ENCODE measurements around the gene CNOT1.
"Not testable (repeated sequence)": the region's sequence is repeated elsewhere in the genome, so short reads cannot be mapped to it uniquely, and the experiment has no call there.

Gene CNOT1

DNA sequence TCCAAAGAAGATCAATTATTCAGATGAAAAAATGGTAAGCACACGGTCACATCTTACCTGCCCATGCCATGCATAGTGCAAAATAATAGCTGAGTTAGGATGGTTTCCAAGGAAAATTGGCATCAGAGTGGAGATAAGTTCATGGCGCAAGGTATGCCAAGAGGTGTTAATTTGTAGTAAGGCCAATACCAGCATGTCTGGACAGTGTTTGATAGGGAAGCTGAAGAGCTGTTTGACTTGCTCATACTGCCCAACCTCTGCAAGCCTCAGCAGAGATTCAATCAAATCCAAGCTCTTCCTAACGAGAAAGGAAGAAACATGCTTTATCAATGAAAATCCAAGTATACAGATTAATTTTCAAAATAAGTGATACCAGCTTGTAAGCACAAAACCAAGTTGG lies 51.0 kb downstream of the CNOT1 start:
- Histone ChIP-seq H3K4me3 (no peak overlapping the region), H3K36me3 (peaks cover 100% of the 10 kb centered on the region in 11 experiments), H3K4me1 (peaks cover 0 to 7% (median 5%) of the 10 kb centered on the region in 10 experiments; a peak in 10 of 20 replicates), H3K27ac (no peak overlapping the region), H3K27me3 (no peaks in the 10 kb centered on the region), H3K9ac (no peak overlapping the region), H4K20me1 (peaks cover 13 to 97% (median 79%) of the 10 kb centered on the region in 11 experiments; a peak in 20 of 22 replicates), H3K4me2 (no peak overlapping the region), H3K9me3 (replicated peaks in 1 of 11) (no peaks in the 10 kb centered on the region)
- TF ChIP-seq Cebpa-rat (IDR thresholded peaks at IDR 0.05) = no peak

DNA sequence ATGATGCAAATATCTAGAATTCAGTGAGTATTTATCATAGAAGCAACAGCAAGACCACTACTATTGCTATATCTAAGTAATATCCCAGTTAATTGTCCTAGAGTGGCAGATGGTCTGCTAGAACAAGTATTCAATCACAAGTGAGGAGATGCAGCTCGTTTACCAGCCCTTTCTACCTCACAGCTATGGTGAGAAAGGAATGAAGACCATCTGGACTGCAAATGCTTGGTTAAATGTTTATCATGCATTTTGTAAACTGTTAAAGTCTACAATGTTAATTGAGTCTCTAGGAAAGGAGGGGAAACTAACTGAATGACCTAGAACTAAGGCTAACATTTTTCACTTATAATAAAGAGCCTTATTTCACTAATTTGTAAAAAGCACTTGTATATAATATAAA lies 52.5 kb downstream of the CNOT1 start:
- Histone ChIP-seq H3K9ac (no peak overlapping the region), H3K4me1 (no peaks in the 10 kb centered on the region), H3K27me3 (no peaks in the 10 kb centered on the region), H3K4me3 (no peak overlapping the region), H3K9me3 (replicated peaks in 1 of 11) (no peaks in the 10 kb centered on the region), H3K36me3 (peaks cover 99 to 100% (median 100%) of the 10 kb centered on the region in 11 experiments), H3K4me2 (no peak overlapping the region), H3K27ac (no peak overlapping the region), H4K20me1 (peaks cover under 1 to 97% (median 75%) of the 10 kb centered on the region in 11 experiments; a peak in 18 of 22 replicates)
- TF ChIP-seq Cebpa-rat (IDR thresholded peaks at IDR 0.05) = no peak

DNA sequence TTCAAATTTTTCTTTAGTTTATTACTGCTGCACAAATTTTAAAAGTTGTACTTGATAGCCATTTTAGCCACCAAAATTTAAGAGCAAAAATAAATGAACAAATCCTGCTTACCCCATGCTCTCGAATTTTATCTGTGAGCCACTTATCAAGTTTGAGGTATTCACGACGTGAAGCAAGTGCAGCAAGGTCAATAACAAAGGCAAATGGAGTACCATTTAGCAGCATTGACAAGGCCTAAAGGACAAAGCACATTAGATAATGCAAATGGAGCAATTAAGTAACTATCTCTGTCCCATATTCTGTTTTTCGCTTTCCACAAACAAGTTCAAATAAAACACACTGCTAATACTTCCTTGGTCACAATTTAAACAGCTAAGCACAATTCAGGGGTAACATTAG lies 54.7 kb downstream of the CNOT1 start:
- Histone ChIP-seq H3K4me1 (no peaks in the 10 kb centered on the region), H4K20me1 (peaks cover 16 to 98% (median 82%) of the 10 kb centered on the region in 11 experiments; a peak in 20 of 22 replicates), H3K4me2 (no peak overlapping the region), H3K4me3 (no peak overlapping the region), H3K9ac (no peak overlapping the region), H3K9me3 (replicated peaks in 1 of 11) (no peaks in the 10 kb centered on the region), H3K36me3 (peaks cover 99 to 100% (median 100%) of the 10 kb centered on the region in 11 experiments), H3K27me3 (no peaks in the 10 kb centered on the region), H3K27ac (no peak overlapping the region)
- no peak for TF ChIP-seq Cebpa-rat (IDR thresholded peaks at IDR 0.05)

DNA sequence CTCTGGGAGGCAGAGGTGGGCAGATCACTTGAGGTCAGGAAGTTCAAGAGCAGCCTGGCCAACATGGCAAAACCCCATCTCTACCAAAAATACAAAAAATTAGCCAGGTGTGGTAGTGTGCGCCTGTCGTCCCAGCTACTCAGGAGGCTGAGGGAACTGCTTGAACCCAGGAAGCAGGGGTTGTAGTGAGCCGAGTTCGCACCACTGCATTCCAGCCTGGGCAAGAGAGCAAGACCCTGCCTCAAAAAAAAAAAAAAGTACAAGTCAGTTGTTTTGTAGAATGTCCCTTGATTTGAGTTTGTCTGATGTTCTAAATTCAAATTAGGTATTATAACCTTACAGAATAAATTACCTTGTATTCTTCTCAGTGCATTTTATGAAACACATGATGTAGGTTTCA lies 63.9 kb downstream of the CNOT1 start:
- not testable (repeated sequence) for H3K9ac ChIP-seq; H3K4me2 ChIP-seq; H3K4me3 ChIP-seq; H3K27ac ChIP-seq; H3K9me3 ChIP-seq (replicated peaks in 1 of 11); H3K4me1 ChIP-seq; H3K27me3 ChIP-seq
- H4K20me1 ChIP-seq = peaks cover 71 to 100% (median 99%) of the 10 kb centered on the region in 11 experiments
- peaks cover 99 to 100% (median 100%) of the 10 kb centered on the region in 11 experiments for H3K36me3 ChIP-seq

DNA sequence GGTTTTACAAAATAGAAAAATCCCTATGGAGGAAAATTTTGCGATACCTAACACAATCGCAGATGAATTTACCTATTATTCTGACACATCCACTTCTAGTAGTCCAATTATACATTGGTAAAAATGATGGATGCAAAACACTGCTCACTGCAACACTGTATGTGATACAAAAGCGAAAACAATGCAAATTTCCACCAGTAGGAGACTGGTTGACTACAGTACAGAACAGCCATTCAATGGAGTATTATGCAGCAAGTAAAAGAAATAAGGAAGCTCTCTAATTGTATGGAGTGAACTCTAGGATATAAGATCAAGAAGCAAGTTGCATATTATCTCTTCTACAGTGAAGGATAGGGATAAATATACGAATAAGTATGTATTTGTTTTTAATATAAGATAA lies 65.9 kb downstream of the CNOT1 start:
- no peaks in the 10 kb centered on the region for H3K9me3 ChIP-seq (replicated peaks in 1 of 11)
- H3K4me2 ChIP-seq = no peak overlapping the region
- H3K27me3 ChIP-seq = no peaks in the 10 kb centered on the region
- H3K27ac ChIP-seq = no peak overlapping the region
- no peak overlapping the region for H3K4me3 ChIP-seq
- H3K9ac ChIP-seq = no peak overlapping the region
- H4K20me1 ChIP-seq = peaks cover 59 to 100% (median 99%) of the 10 kb centered on the region in 11 experiments
- peaks cover 99 to 100% (median 100%) of the 10 kb centered on the region in 11 experiments for H3K36me3 ChIP-seq
- no peaks in the 10 kb centered on the region for H3K4me1 ChIP-seq
- no peak for TF ChIP-seq Cebpa-rat (IDR thresholded peaks at IDR 0.05)

DNA sequence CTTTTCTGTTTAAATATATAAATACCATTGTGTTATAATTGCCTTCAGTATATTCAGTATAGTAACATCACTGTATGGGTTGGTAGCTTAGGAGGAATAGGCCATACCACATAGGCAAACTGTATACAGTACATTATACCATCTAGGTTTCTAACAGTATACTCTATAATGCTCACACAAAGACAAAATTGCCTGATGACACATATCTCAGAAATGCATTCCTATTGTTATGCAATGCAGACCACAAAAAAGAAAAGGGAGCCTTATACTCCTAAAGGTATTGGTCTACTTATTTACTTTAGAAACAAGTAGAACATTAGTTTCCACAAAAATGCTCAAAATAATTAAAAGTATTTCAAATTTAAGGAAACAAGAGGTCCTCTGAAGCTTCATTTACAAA lies 66.4 kb downstream of the CNOT1 start:
- Histone ChIP-seq H3K4me2 (no peak overlapping the region), H3K4me1 (no peaks in the 10 kb centered on the region), H3K4me3 (no peak overlapping the region), H3K9me3 (replicated peaks in 1 of 11) (no peaks in the 10 kb centered on the region), H3K27ac (no peak overlapping the region), H3K36me3 (peaks cover 99 to 100% (median 100%) of the 10 kb centered on the region in 11 experiments), H3K27me3 (no peaks in the 10 kb centered on the region), H3K9ac (no peak overlapping the region), H4K20me1 (peaks cover 58 to 100% (median 99%) of the 10 kb centered on the region in 11 experiments)
- TF ChIP-seq Cebpa-rat (IDR thresholded peaks at IDR 0.05) = no peak

DNA sequence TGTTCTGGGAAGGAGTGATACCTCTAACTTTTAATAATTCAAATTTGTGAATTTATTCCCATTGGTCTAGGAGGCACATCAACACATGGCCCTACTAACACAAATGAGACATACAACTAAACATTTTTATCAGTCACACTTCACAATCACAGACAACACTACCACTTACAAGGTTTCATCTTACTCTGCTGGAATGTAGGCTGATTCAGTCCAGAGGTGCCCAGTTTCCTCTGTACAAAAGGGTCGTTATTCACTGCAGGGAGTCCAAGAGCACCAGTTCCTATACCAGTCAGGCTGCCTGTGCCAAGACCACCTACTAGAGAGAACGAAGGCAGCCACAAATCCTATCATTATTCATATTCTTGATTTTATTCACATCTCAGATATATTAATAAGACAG lies 72.9 kb downstream of the CNOT1 start:
- no peak overlapping the region for H3K4me2 ChIP-seq
- H4K20me1 ChIP-seq = peaks cover 16 to 98% (median 82%) of the 10 kb centered on the region in 11 experiments
- H3K36me3 ChIP-seq = peaks cover 100% of the 10 kb centered on the region in 11 experiments
- no peak overlapping the region for H3K9ac ChIP-seq
- H3K27ac ChIP-seq = no peak overlapping the region
- no peaks in the 10 kb centered on the region for H3K4me1 ChIP-seq
- TF ChIP-seq Cebpa-rat (IDR thresholded peaks at IDR 0.05) = no peak
- no peaks in the 10 kb centered on the region for H3K27me3 ChIP-seq
- H3K9me3 ChIP-seq (replicated peaks in 1 of 11) = no peaks in the 10 kb centered on the region
- H3K4me3 ChIP-seq = no peak overlapping the region

DNA sequence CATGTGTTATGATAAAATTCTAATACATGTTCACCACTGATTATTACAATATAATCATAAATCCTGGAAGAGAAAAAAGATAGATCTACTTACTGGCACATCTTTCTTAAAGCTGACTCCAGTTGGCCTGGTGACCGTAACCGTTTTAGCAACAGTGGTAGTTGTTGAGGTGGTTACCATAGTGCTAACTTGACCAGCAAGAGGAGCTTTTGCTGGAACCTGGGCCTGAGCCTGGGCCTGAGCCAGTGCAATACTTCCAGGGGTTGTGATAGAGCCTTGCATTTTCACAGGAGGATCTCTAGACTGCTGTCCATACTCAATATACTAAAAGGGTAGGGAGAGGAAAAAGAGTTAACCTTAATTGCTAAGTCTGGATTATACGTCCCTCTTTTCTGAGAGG lies 78.1 kb downstream of the CNOT1 start:
- Histone ChIP-seq H3K27ac (no peak overlapping the region), H3K27me3 (no peaks in the 10 kb centered on the region), H3K9ac (no peak overlapping the region), H3K4me3 (no peak overlapping the region), H3K4me1 (no peaks in the 10 kb centered on the region), H3K36me3 (peaks cover 100% of the 10 kb centered on the region in 11 experiments), H3K9me3 (replicated peaks in 1 of 11) (no peaks in the 10 kb centered on the region), H4K20me1 (peaks cover 18 to 97% (median 69%) of the 10 kb centered on the region in 11 experiments; a peak in 20 of 22 replicates), H3K4me2 (no peak overlapping the region)
- no peak for TF ChIP-seq Cebpa-rat (IDR thresholded peaks at IDR 0.05)

DNA sequence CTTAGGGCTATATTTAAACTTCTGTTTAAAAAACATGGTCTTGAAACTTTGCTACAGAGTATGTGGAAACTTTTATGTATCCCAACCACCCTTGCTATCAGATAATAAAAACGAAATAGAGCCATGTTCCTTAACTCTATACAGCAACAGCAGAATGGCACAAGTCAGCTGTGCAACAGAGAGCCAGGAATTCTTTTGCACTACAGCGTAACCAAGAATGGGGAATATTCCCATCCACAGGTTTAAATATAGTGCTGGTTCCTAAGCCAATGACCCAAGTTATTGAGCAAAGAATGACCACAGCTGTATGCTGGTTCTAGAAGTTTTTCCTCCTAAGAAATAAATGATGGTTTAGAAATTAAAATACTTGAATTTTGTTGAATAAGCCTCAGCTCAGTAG lies 81.2 kb downstream of the CNOT1 start:
- no peak for TF ChIP-seq Cebpa-rat (IDR thresholded peaks at IDR 0.05)
- H3K4me1 ChIP-seq = no peaks in the 10 kb centered on the region

DNA sequence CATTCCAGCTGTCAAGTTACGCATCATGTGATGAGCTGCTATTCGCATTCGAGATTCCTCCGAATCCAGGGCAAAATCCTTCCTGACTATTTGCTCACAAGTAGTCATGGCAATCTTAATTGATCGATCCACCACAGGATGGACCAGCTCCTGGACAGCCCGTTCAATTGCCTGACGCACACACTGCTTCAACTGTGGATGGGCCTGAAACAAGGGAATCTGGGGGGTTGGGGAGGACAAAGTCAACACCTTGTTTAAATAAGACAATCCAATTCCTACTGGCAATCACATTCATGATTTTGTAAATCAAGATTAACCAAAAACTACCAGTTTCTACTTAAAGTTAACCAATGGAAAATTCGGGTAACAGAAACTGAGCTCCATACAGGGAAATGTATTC lies 85.9 kb downstream of the CNOT1 start:
- Histone ChIP-seq H3K4me2 (no peak overlapping the region), H3K36me3 (peaks cover 98 to 100% (median 99%) of the 10 kb centered on the region in 11 experiments), H3K4me1 (no peaks in the 10 kb centered on the region), H3K9me3 (replicated peaks in 1 of 11) (no peaks in the 10 kb centered on the region), H3K4me3 (no peak overlapping the region), H3K9ac (no peak overlapping the region), H3K27me3 (no peaks in the 10 kb centered on the region), H4K20me1 (peaks cover 15 to 99% (median 64%) of the 10 kb centered on the region in 11 experiments; a peak in 19 of 22 replicates), H3K27ac (no peak overlapping the region)
- TF ChIP-seq Cebpa-rat (IDR thresholded peaks at IDR 0.05) = no peak

More for the DNA sequence above, 81.2 kb downstream of the CNOT1 start:
- H3K27ac ChIP-seq = no peak overlapping the region
- peaks cover 22 to 99% (median 79%) of the 10 kb centered on the region in 11 experiments; a peak in 20 of 22 replicates for H4K20me1 ChIP-seq
- H3K9me3 ChIP-seq (replicated peaks in 1 of 11) = no peaks in the 10 kb centered on the region
- H3K36me3 ChIP-seq = peaks cover 100% of the 10 kb centered on the region in 11 experiments
- H3K4me2 ChIP-seq = no peak overlapping the region
- H3K9ac ChIP-seq = no peak overlapping the region
- H3K4me3 ChIP-seq = no peak overlapping the region
- H3K27me3 ChIP-seq = no peaks in the 10 kb centered on the region
